H9 (cell line): Measurements from ENCODE around the gene GPHN. TPM values are rescaled to one million over a fixed set of nuclear protein-coding genes. Genes with fewer than 3 reads are reported as not detected.

ENCODE experiments used
- DNase-seq: peaks from one replicate; pipeline ENCODE4 v3.0.0-alpha.2; 2017
- H2AFZ ChIP-seq: one replicate; pipeline ENCODE4 v1.6.1; 2013; ENCODE audit warnings: mild to moderate bottlenecking, low read length, control low read depth, moderate library complexity
- H2AK5ac ChIP-seq: 2 replicates; pipeline ENCODE4 v1.6.1; 2013; ENCODE audit warnings: low read length, control low read depth, mixed read lengths; ENCODE audit not compliant: insufficient read length
- H2BK120ac ChIP-seq: one replicate; pipeline ENCODE4 v1.6.1; 2013; ENCODE audit warnings: low read depth, mild to moderate bottlenecking, low read length, control low read depth, inconsistent platforms; ENCODE audit not compliant: poor library complexity, severe bottlenecking
- H2BK12ac ChIP-seq: 2 replicates; pipeline ENCODE4 v1.6.1; 2013; ENCODE audit warnings: low read length, control low read depth, mixed read lengths, low read depth; ENCODE audit not compliant: insufficient read length
- H2BK15ac ChIP-seq: 2 replicates; pipeline ENCODE4 v1.6.1; 2013; ENCODE audit warnings: low read depth, low read length, control low read depth
- H2BK20ac ChIP-seq: one replicate; pipeline ENCODE4 v1.6.1; 2013; ENCODE audit warnings: low read depth, mild to moderate bottlenecking, low read length, control low read depth, inconsistent platforms; ENCODE audit not compliant: poor library complexity, severe bottlenecking
- H2BK5ac ChIP-seq: 2 replicates; pipeline ENCODE4 v1.6.1; 2013; ENCODE audit warnings: low read length, control low read depth, mixed read lengths; ENCODE audit not compliant: insufficient read length
- H3K14ac ChIP-seq: 2 replicates; pipeline ENCODE4 v1.6.1; 2013; ENCODE audit warnings: low read length, control low read depth; ENCODE audit not compliant: insufficient read depth
- H3K18ac ChIP-seq: 2 replicates; pipeline ENCODE4 v1.6.1; 2013; ENCODE audit warnings: low read depth, mild to moderate bottlenecking, mixed read lengths, low read length, control low read depth; ENCODE audit not compliant: insufficient read length
- H3K23ac ChIP-seq: 2 replicates; pipeline ENCODE4 v1.6.1; 2013; ENCODE audit warnings: low read length, control low read depth, mixed read lengths, low read depth; ENCODE audit not compliant: insufficient read length
- H3K23me2 ChIP-seq: 2 replicates; pipeline ENCODE4 v1.6.1; 2013; ENCODE audit warnings: low read depth, mild to moderate bottlenecking, mixed read lengths, low read length, control low read depth; ENCODE audit not compliant: insufficient read length, poor library complexity, severe bottlenecking
- H3K27ac ChIP-seq: 2 replicates; pipeline ENCODE4 v1.5.1; 2013; ENCODE audit warnings: low read length, control low read depth, mixed read lengths, low read depth; ENCODE audit not compliant: insufficient read length
- H3K27me3 ChIP-seq: 2 replicates; pipeline ENCODE4 v1.6.1; 2013; ENCODE audit warnings: low read length, control low read depth, inconsistent platforms; ENCODE audit not compliant: insufficient read depth
- H3K4ac ChIP-seq: 2 replicates; pipeline ENCODE4 v1.6.1; 2013; ENCODE audit warnings: low read depth, mild to moderate bottlenecking, control low read depth, inconsistent platforms, low read length, moderate library complexity
- H3K4me1 ChIP-seq: 2 replicates; pipeline ENCODE4 v1.6.1; 2013; ENCODE audit warnings: low read length, control low read depth, inconsistent platforms; ENCODE audit not compliant: insufficient read depth
- H3K4me2 ChIP-seq: 2 replicates; pipeline ENCODE4 v1.6.1; 2013; ENCODE audit warnings: low read length, control low read depth, mixed read lengths; ENCODE audit not compliant: insufficient read length, insufficient read depth
- H3K56ac ChIP-seq: 2 replicates; pipeline ENCODE4 v1.6.1; 2013; ENCODE audit warnings: low read depth, mild to moderate bottlenecking, mixed read lengths, low read length, control low read depth; ENCODE audit not compliant: insufficient read length
- H3K79me1 ChIP-seq: 2 replicates; pipeline ENCODE4 v1.6.1; 2013; ENCODE audit warnings: low read depth, mild to moderate bottlenecking, moderate library complexity, low read length, control low read depth, inconsistent platforms; ENCODE audit not compliant: insufficient read depth, poor library complexity, severe bottlenecking
- H3K79me2 ChIP-seq: 2 replicates; pipeline ENCODE4 v1.6.1; 2013; ENCODE audit warnings: low read length, control low read depth, inconsistent platforms; ENCODE audit not compliant: insufficient read depth
- H3K9ac ChIP-seq: 2 replicates; pipeline ENCODE4 v1.6.1; 2013; ENCODE audit warnings: low read length, control low read depth, mixed read lengths; ENCODE audit not compliant: insufficient read length; ENCODE audit errors: extremely low read depth
- H3K9me3 ChIP-seq: one replicate; pipeline ENCODE4 v1.6.1; 2013; ENCODE audit warnings: low read depth, low read length, inconsistent platforms; ENCODE audit not compliant: control insufficient read depth
- H3T11ph ChIP-seq: one replicate; pipeline ENCODE4 v1.6.1; 2013; ENCODE audit warnings: mild to moderate bottlenecking, low read length, control low read depth, inconsistent platforms
- H4K20me1 ChIP-seq: one replicate; pipeline ENCODE4 v1.6.1; 2013; ENCODE audit not compliant: control insufficient read depth, insufficient read length, insufficient read depth
- H4K5ac ChIP-seq: 2 replicates; pipeline ENCODE4 v1.6.1; 2013; ENCODE audit warnings: low read depth, mild to moderate bottlenecking, mixed read lengths, low read length, control low read depth; ENCODE audit not compliant: insufficient read length
- H4K8ac ChIP-seq: replicated peaks from 2 replicates; pipeline ENCODE4 v1.6.1; 2013; ENCODE audit warnings: low read length, control low read depth, mixed read lengths, low read depth; ENCODE audit not compliant: insufficient read length
- H4K91ac ChIP-seq: 2 replicates; pipeline ENCODE4 v1.6.1; 2013; ENCODE audit warnings: low read depth, mild to moderate bottlenecking, moderate library complexity, mixed read lengths, low read length, control low read depth; ENCODE audit not compliant: insufficient read length
- H3K27ac Mint-ChIP-seq, 3 experiments: 2 replicates in 2 of 3; 3 replicates in 1 of 3; pipeline ENCODE4 v1.8.0; 2020 to 2021; ENCODE audit warnings: mixed read lengths in 3 of 3, mild to moderate bottlenecking in 1 of 3, moderate library complexity in 1 of 3
- H3K27me3 Mint-ChIP-seq: 2 replicates; pipeline ENCODE4 v1.8.0; 2021; ENCODE audit warnings: low read depth, mild to moderate bottlenecking, moderate library complexity, mixed read lengths
- H3K36me3 Mint-ChIP-seq, 3 experiments: 2 replicates in 2 of 3; 3 replicates in 1 of 3; pipeline ENCODE4 v1.8.0; 2020 to 2021; ENCODE audit warnings: low read depth in 3 of 3, mixed read lengths in 3 of 3; ENCODE audit not compliant: insufficient read depth in 1 of 3
- H3K4me1 Mint-ChIP-seq, 2 experiments: 2 replicates each; pipeline ENCODE4 v1.8.0; 2020; ENCODE audit warnings: mixed read lengths in 2 of 2
- H3K4me3 Mint-ChIP-seq, 2 experiments: 2 replicates in 1 of 2; 3 replicates in 1 of 2; pipeline ENCODE4 v1.8.0; 2020 to 2021; ENCODE audit warnings: mild to moderate bottlenecking in 2 of 2, mixed read lengths in 2 of 2, moderate library complexity in 1 of 2
- H3K9me3 Mint-ChIP-seq, 2 experiments: 2 replicates in 1 of 2; 3 replicates in 1 of 2; pipeline ENCODE4 v1.8.0; 2020; ENCODE audit warnings: mild to moderate bottlenecking in 2 of 2, mixed read lengths in 2 of 2, moderate library complexity in 1 of 2
- WGBS: extraction: QIAGEN DNeasy Blood & Tissue Kit; methylation state at CpG from one replicate; pipeline ENCODE4 v1.1.7; 2013; ENCODE audit warnings: missing lambda C conversion rate, low lambda C conversion rate, mixed read lengths; ENCODE audit not compliant: insufficient read length; ENCODE audit errors: extremely low coverage; 5-methylcytosine and 5-hydroxymethylcytosine counted together
- total RNA-seq: library from RNA; stranded (reverse); gene quantifications from 2 replicates; pipeline ENCODE4 v1.2.1, GENCODE V29; 2021
- TF ChIP-seq, protein P1 (sequence below): fragments of 200-600 bp; sonication (generic); conservative IDR thresholded peaks from 3 replicates; pipeline ENCODE4 v1.8.0; 2021; ENCODE audit warnings: antibody characterized with exemption, mild to moderate bottlenecking

Gene GPHN
- total RNA-seq, 1 experiment from 2014 or later, result 16.1 TPM

DNA sequence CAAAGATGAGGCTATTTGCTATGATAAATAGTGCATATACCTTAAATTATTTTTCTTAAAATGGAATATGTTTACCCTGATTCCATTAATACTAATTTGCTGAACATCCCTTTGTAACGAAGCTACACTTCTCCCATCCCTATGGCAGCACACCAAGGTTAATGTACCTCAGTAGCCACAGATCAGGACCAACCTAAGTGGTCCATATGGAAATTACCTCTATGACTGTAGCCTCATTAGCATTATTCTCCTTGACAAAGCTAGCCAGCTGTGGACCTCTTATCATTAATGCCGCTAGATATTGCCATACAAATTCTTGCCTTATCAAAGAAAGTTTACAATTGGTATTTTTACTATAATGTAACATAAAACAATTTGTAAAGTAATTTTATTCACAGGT lies 604.4 kb downstream of the GPHN start:
- Histone ChIP-seq H3K14ac (no peak overlapping the region), H3K79me1 (no peaks in the 10 kb centered on the region), H2BK15ac (no peak overlapping the region), H3K56ac (no peak overlapping the region), H2BK120ac (no peak overlapping the region), H3K9ac (no peak overlapping the region), H3T11ph (no peak overlapping the region), H3K27me3 (no peaks in the 10 kb centered on the region), H4K8ac (no peak overlapping the region), H3K79me2 (no peaks in the 10 kb centered on the region), H4K91ac (no peak overlapping the region), H2BK5ac (no peak overlapping the region), H3K27ac (no peak overlapping the region), H3K18ac (no peak overlapping the region), H2BK20ac (no peak overlapping the region), H3K23me2 (no peaks in the 10 kb centered on the region), H4K20me1 (no peaks in the 10 kb centered on the region), H2BK12ac (no peak overlapping the region), H3K4me1 (no peaks in the 10 kb centered on the region), H3K23ac (no peak overlapping the region), H4K5ac (no peak overlapping the region), H2AK5ac (no peak overlapping the region), H3K9me3 (no peaks in the 10 kb centered on the region), H3K4ac (no peak overlapping the region), H2AFZ (no peak overlapping the region), H3K4me2 (no peak overlapping the region)
- TF ChIP-seq, protein P1, sequence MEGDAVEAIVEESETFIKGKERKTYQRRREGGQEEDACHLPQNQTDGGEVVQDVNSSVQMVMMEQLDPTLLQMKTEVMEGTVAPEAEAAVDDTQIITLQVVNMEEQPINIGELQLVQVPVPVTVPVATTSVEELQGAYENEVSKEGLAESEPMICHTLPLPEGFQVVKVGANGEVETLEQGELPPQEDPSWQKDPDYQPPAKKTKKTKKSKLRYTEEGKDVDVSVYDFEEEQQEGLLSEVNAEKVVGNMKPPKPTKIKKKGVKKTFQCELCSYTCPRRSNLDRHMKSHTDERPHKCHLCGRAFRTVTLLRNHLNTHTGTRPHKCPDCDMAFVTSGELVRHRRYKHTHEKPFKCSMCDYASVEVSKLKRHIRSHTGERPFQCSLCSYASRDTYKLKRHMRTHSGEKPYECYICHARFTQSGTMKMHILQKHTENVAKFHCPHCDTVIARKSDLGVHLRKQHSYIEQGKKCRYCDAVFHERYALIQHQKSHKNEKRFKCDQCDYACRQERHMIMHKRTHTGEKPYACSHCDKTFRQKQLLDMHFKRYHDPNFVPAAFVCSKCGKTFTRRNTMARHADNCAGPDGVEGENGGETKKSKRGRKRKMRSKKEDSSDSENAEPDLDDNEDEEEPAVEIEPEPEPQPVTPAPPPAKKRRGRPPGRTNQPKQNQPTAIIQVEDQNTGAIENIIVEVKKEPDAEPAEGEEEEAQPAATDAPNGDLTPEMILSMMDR, result no peak
- no peaks in the 10 kb centered on the region for H3K36me3 Mint-ChIP-seq
- H3K27ac Mint-ChIP-seq, result 0 out of 7 replicates have a peak overlapping the region, but pooled peaks of 1 of the 3 experiments have one; percentile 20
- peaks cover 9 to 12% of the 10 kb centered on the region in 2 experiments for H3K4me1 Mint-ChIP-seq
- H3K4me3 Mint-ChIP-seq, result no peak overlapping the region
- DNase-seq, result no peak
- H3K27me3 Mint-ChIP-seq, result no peaks in the 10 kb centered on the region
- no CpG with 5 or more reads among the region's 2 CpGs for WGBS
- no peaks in the 10 kb centered on the region for H3K9me3 Mint-ChIP-seq
